ENCODE measurements around the gene GPC1. TPM values are rescaled to one million over a fixed set of nuclear protein-coding genes. Genes with fewer than 3 reads are reported as not detected.

GPC1 gene
- total and polyA plus RNA-seq, 2 experiments from 2014 or later: 9.0 to 46.2 TPM

- no peaks in the 10 kb centered on the region for H3K4me1 ChIP-seq (ENCODE audit: insufficient read depth)
- no peaks in the 10 kb centered on the region for H3K36me3 ChIP-seq (ENCODE audit: insufficient read depth)
- ATAC-seq (no peak), DNase-seq (ENCODE audit: low spot score) (no peak)
- Mint-ChIP-seq H3K4me3 (no peak overlapping the region), H3K9me3 (no peaks in the 10 kb centered on the region; the same call in 2 of the 3 replicates), H3K36me3 (ENCODE audit: low read depth) (no peaks in the 10 kb centered on the region; the same call in 2 of the 3 replicates), H3K4me1 (peaks cover under 1% of the 10 kb centered on the region; the same call in 1 of the 3 replicates), H3K27ac (peak overlapping the region; percentile 7; the same call in 1 of the 2 replicates), H3K27me3 (ENCODE audit: insufficient read depth, low read depth, poor library complexity) (peaks cover 4% of the 10 kb centered on the region)
- H3K27me3 ChIP-seq (ENCODE audit: insufficient read depth): no peaks in the 10 kb centered on the region
- no peaks in the 10 kb centered on the region for H3K9me2 ChIP-seq (ENCODE audit: insufficient read depth)
- no peak overlapping the region for H3K4me3 ChIP-seq
- H4K20me1 ChIP-seq (replicated peaks; ENCODE audit: insufficient read depth): no peaks in the 10 kb centered on the region
- H2AFZ ChIP-seq: peak overlapping the region; percentile 28; the same call in 1 of the 2 replicates
- no peaks in the 10 kb centered on the region for H3F3A ChIP-seq (replicated peaks; ENCODE audit: low read depth)
- no peak for TF ChIP-seq JUNB (IDR thresholded peaks at IDR 0.05; ENCODE audit: unreplicated experiment)
- no peak for TF ChIP-seq EZH2 (IDR thresholded peaks at IDR 0.05; ENCODE audit: low read depth, unreplicated experiment)
- no peak for TF ChIP-seq EZH2phosphoT487 (IDR thresholded peaks at IDR 0.05; ENCODE audit: unreplicated experiment)
- no peak for TF ChIP-seq STAT1 (IDR thresholded peaks at IDR 0.05; ENCODE audit: unreplicated experiment)
- TF ChIP-seq ZNF114 (CRISPR knock-in tag; IDR thresholded peaks at IDR 0.05): no peak
- TF ChIP-seq ZNF462 (CRISPR knock-in tag; IDR thresholded peaks at IDR 0.05): no peak
- TF ChIP-seq CREB1 (CRISPR knock-in tag; IDR thresholded peaks at IDR 0.05; ENCODE audit: low read depth): no peak
- no peak for TF ChIP-seq ZNF331 (CRISPR knock-in tag; IDR thresholded peaks at IDR 0.05; ENCODE audit: low read depth)
- no peak for TF ChIP-seq CTCF (conservative IDR thresholded peaks at IDR 0.05; ENCODE audit: low read depth in 2 of 2)
- TF ChIP-seq REST (IDR thresholded peaks at IDR 0.05; ENCODE audit: unreplicated experiment): no peak
- no peak for TF ChIP-seq ETS1 (IDR thresholded peaks at IDR 0.05)
- TF ChIP-seq POLR2AphosphoS5 (IDR thresholded peaks at IDR 0.05; ENCODE audit: low read depth): no peak
- no peak for TF ChIP-seq NANOG (IDR thresholded peaks at IDR 0.05; ENCODE audit: borderline replicate concordance)
- H3K4me2 ChIP-seq: no peak overlapping the region
- H3K27ac ChIP-seq (ENCODE audit: low read depth): no peak overlapping the region
- no peaks in the 10 kb centered on the region for H3K79me2 ChIP-seq (replicated peaks; ENCODE audit: insufficient read depth)
These were observed 30.3 kb upstream of the GPC1 start for GRCh38 chr2:240405133-240405532.
